ENCODE results near the gene ALPK3. TPM values are rescaled to one million over a fixed set of nuclear protein-coding genes. Genes with fewer than 3 reads are reported as not detected.

The ALPK3 gene
- total and polyA plus RNA-seq, 10 of the 15 experiments (the other 5 are each of a cell fraction or from before 2014, with no cell fraction given) = under 0.01 to 0.05 (median 0.02) TPM; not detected in 6

- Histone ChIP-seq H3K79me2 (ENCODE audit: control insufficient read depth, insufficient read depth, low read length) (no peaks in the 10 kb centered on the region), H2AFZ (ENCODE audit: control insufficient read depth, low read depth, low read length) (no peak overlapping the region), H3K9ac (ENCODE audit: control insufficient read depth, insufficient read depth, low read length) (no peak overlapping the region), H3K27ac (ENCODE audit: control insufficient read depth, insufficient read depth) (no peak overlapping the region), H3K4me2 (ENCODE audit: control insufficient read depth, insufficient read depth) (no peak overlapping the region), H3K4me3 (no peak overlapping the region), H3K36me3 (ENCODE audit: control insufficient read depth in 2 of 2, insufficient read depth in 2 of 2, low read length in 1 of 2) (no peaks in the 10 kb centered on the region), H4K20me1 (ENCODE audit: control insufficient read depth, insufficient read depth) (no peaks in the 10 kb centered on the region), H3K9me3 (replicated peaks; ENCODE audit: control insufficient read depth, insufficient read depth, low read length) (no peaks in the 10 kb centered on the region), H3K27me3 (replicated peaks in 1 of 2; ENCODE audit: control insufficient read depth in 2 of 2, insufficient read depth in 2 of 2, low read length in 1 of 2) (no peaks in the 10 kb centered on the region), H3K4me1 (ENCODE audit: control insufficient read depth, insufficient read depth, low read length) (no peaks in the 10 kb centered on the region)
- ChIA-PET SMC1A (ENCODE audit: uncharacterized antibody, unreplicated experiment) (no interaction called here), RAD21 (ENCODE audit: unreplicated experiment) (no interaction called here), POLR2A (no interaction called here), CTCF (interaction anchor here (0.6 kb wide), 1 partner anchor 23 kb away, joined by 3 read pairs; no protein-coding TSS in a partner anchor)
- WGBS (ENCODE audit: insufficient coverage, insufficient replicate concordance, low lambda C conversion rate, missing lambda C conversion rate) = 43% methylated on average over 15 of the region's 15 CpGs
- TF ChIP-seq JUND (IDR thresholded peaks at IDR 0.05; ENCODE audit: low read depth, low read length) (no peak), NFXL1 (IDR thresholded peaks at IDR 0.05; ENCODE audit: borderline replicate concordance) (no peak), ZNF592 (IDR thresholded peaks at IDR 0.05) (no peak), NRF1 (conservative IDR thresholded peaks at IDR 0.05; ENCODE audit: low read depth, low read length) (no peak), ZNF274 (IDR thresholded peaks at IDR 0.05; ENCODE audit: insufficient read depth, insufficient read length) (no peak), FOS (IDR thresholded peaks at IDR 0.05; ENCODE audit: borderline replicate concordance, extremely low read depth, insufficient read length) (no peak), GATAD2B (conservative IDR thresholded peaks at IDR 0.05; ENCODE audit: low read depth) (no peak), MYC (IDR thresholded peaks at IDR 0.05; ENCODE audit: insufficient read depth, insufficient read length, insufficient replicate concordance, low read length, severe bottlenecking) (no peak), EZH2 (IDR thresholded peaks at IDR 0.05; ENCODE audit: borderline replicate concordance, control insufficient read depth, low read depth, low read length) (no peak), ZBED1 (IDR thresholded peaks at IDR 0.05; ENCODE audit: borderline replicate concordance) (no peak), BHLHE40 (IDR thresholded peaks at IDR 0.05; ENCODE audit: borderline replicate concordance in 1 of 2, low read depth in 2 of 2, low read length in 1 of 2) (no peak)
- intact Hi-C loops (cut with micrococcal nuclease; ENCODE audit: unreplicated experiment) (no loop called here), in situ Hi-C loops (cut with MboI) (no loop called here)
- no TSS peak for BruUV-seq (replicated peaks)
- DNase-seq (ENCODE audit: low read depth, low spot score) (no peak), ATAC-seq (no peak), FAIRE-seq (no peak)
These were observed 88.1 kb downstream of the ALPK3 start for GRCh38 chr15:84905016-84905916.

Data from GM12878 (cell line).